GM23248 (cell line): ENCODE data around the gene ZFP57.
"Not testable (repeated sequence)": the region's sequence is repeated elsewhere in the genome, so short reads cannot be mapped to it uniquely, and the experiment has no call there.

Experiments used
- EZH2 ChIP-seq: fragments of 200-600 bp; sonication (generic); IDR thresholded peaks from 2 replicates; pipeline ENCODE4 v1.6.1; 2018; ENCODE audit warnings: antibody characterized with exemption, mild to moderate bottlenecking; ENCODE audit not compliant: insufficient read depth, poor library complexity, severe bottlenecking
- EZH2phosphoT487 ChIP-seq: fragments of 200-600 bp; sonication (generic); IDR thresholded peaks from 2 replicates; pipeline ENCODE4 v1.6.1; 2018; ENCODE audit warnings: antibody characterized with exemption, moderate library complexity, mild to moderate bottlenecking, low read depth; ENCODE audit not compliant: insufficient read depth

DNA sequence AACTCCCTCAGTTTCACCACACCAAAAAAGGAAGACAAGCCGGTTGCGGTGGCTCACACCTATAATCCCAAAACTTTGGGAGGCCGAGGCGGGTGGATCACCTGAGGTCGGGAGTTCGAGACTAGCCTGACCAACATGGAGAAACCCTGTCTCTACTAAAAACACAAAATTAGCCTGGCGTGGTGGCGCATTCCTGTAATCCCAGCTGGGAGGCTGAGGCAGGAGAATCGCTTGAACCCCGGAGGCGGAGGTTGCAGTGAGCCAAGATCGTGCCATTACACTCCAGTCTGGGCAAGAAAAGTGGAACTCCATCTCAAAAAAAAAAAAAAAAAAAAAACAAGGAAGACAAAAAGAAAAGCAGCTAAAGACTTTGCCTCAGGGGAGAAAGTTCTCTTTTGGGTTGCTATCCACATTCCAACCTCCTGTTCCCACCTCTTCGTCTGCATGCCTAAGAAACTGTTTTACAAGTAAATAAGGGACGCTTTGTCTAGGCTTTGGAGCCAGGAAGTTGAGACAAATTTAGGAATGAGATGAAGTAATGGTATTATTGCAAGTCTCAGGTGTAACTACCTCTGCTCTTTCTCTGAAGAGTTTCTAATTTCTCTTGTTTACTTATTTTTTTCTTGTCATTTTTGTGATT lies 19.3 kb downstream of the ZFP57 start:
- not testable (repeated sequence) for TF ChIP-seq EZH2, EZH2phosphoT487
